ENCODE results near the gene NRG3.

The NRG3 gene

DNA sequence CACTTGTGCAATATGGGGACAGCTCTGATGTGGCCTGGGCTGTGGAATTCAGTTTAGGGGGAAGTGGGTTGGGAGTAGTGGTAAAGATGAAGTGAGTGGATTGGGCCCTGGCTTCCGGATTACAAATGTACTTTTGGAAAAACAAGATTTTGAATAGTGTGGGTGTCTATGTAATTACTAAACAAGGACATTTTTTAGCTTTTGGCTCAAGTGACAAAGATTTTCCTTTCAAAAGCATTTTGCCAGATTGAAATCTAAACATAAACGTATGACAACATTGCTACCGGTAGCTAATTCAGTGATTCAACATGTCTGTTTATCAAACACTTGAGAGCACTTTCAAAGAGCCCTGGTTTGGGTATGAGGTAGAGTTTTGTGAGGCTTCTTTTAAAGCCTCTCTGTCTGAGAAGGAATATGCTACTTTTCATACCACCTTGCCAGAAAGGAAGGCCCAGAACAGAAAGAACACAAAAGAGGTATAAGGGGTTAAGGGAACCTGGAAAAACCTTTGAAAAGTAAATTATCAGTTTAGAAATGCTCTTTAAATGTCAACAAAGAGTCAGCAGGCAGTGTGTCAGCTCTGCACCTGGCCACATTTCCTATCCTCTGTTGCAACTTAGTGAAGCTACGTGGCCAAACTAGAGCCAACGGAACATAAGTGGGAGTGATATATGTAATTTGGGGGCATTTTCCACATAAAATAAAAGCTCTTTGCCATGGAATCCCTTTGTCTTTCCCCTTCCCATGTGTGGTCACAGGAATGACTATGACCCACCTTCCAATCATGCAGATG is 516.1 kb downstream of the NRG3 start:
- Mint-ChIP-seq H3K4me3 (no peak overlapping the region), H3K27ac (no peak overlapping the region), H3K36me3 (ENCODE audit: low read depth) (no peaks in the 10 kb centered on the region), H3K9me3 (peaks cover 3% of the 10 kb centered on the region), H3K27me3 (no peaks in the 10 kb centered on the region), H3K4me1 (ENCODE audit: low read depth) (no peaks in the 10 kb centered on the region)
- no peak for DNase-seq

DNA sequence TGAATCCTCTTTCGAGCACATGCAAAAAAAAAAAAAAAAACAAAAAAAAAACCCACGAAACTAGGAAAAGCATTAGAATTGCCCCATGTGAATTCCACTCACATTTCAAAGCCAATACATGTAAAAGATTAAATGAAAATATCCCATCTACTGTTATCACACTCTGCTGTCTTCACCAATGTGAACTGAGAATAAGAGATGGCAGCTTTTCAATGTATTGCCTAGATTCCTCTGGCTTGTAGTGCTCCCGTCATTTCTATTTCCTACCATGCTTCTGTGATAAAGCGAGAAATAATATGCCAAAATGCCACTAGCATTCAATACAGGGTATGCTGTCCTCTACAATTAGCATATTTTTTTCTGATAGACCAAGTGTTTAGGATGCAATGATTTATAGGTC is 517.0 kb downstream of the NRG3 start:
- Mint-ChIP-seq H3K27ac (no peak overlapping the region), H3K27me3 (no peaks in the 10 kb centered on the region)

DNA sequence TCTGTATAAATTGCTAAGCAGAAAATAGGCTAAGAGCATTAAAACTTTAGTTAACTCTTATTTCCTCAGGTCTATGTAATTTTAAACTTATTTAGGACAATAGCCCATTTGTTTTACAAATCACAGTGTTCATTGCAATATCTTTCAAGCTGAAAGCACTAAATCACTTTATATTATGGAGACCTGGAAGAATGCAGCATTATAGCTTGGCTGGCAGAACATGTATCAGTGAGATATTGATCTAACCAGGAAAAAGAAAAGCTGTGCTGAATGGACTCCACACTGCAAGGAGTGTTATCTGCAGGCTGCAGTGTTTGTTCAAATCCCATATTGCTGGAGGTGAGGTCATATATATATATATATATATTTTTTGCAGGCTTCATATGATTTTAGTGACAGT is 517.5 kb downstream of the NRG3 start:
- peaks cover 6% of the 10 kb centered on the region for H3K9me3 Mint-ChIP-seq
- H3K4me3 Mint-ChIP-seq = no peak overlapping the region
- H3K36me3 Mint-ChIP-seq (ENCODE audit: low read depth) = no peaks in the 10 kb centered on the region
- no peaks in the 10 kb centered on the region for H3K27me3 Mint-ChIP-seq
- no peak overlapping the region for H3K27ac Mint-ChIP-seq
- no peak for DNase-seq
- H3K4me1 Mint-ChIP-seq (ENCODE audit: low read depth) = no peaks in the 10 kb centered on the region

More for the DNA sequence above, 517.0 kb downstream of the NRG3 start:
- no peaks in the 10 kb centered on the region for H3K4me1 Mint-ChIP-seq (ENCODE audit: low read depth)
- peaks cover 4% of the 10 kb centered on the region for H3K9me3 Mint-ChIP-seq
- H3K36me3 Mint-ChIP-seq (ENCODE audit: low read depth) = no peaks in the 10 kb centered on the region
- no peak overlapping the region for H3K4me3 Mint-ChIP-seq
- DNase-seq = no peak

DNA sequence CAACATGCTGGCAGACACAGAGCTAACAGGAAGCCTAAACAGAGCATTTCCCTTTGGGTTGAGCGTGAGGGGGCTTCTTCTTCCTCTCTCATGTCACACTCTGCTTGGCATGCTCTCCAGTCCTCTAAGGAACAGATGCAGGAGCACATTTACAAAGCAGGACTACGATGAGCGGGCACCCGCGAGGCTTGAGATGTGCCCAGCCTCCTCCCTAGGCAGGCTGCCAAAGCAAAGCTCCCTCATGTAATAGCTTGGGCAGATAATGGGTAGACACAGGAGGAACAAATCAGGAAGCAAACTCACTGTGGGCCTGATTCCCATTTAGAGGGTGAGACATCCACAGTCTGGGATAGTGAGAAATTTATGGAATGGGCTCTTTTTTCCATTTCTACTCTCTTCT is 519.1 kb downstream of the NRG3 start:
- H3K4me3 Mint-ChIP-seq = no peak overlapping the region
- H3K4me1 Mint-ChIP-seq (ENCODE audit: low read depth) = no peaks in the 10 kb centered on the region
- H3K9me3 Mint-ChIP-seq = peaks cover 6% of the 10 kb centered on the region
- no peak for DNase-seq
- no peaks in the 10 kb centered on the region for H3K27me3 Mint-ChIP-seq
- no peak overlapping the region for H3K27ac Mint-ChIP-seq
- H3K36me3 Mint-ChIP-seq (ENCODE audit: low read depth) = no peaks in the 10 kb centered on the region

DNA sequence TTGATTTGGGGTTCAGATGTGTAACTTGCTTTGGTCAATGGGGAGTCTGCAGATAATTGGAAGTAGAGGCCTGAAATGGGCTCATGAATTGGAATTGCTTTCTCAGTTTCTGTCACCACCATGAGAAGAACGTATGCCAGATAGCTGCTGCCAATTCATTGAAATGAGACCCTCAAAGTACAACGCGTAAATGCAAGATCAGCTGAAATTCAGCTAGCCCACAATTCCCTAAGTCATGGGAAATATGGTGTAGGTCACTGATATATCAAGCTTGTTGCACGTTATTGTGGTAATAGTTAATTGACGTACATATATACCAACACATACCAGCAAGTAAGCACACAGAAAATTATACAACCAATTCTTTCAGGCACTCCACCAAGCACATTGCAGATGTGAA is 520.0 kb downstream of the NRG3 start:
- H3K4me3 Mint-ChIP-seq = no peak overlapping the region
- H3K27ac Mint-ChIP-seq = no peak overlapping the region
- peaks cover 6% of the 10 kb centered on the region for H3K9me3 Mint-ChIP-seq
- H3K36me3 Mint-ChIP-seq (ENCODE audit: low read depth) = no peaks in the 10 kb centered on the region
- H3K4me1 Mint-ChIP-seq (ENCODE audit: low read depth) = no peaks in the 10 kb centered on the region
- no peak for DNase-seq
- no peaks in the 10 kb centered on the region for H3K27me3 Mint-ChIP-seq

DNA sequence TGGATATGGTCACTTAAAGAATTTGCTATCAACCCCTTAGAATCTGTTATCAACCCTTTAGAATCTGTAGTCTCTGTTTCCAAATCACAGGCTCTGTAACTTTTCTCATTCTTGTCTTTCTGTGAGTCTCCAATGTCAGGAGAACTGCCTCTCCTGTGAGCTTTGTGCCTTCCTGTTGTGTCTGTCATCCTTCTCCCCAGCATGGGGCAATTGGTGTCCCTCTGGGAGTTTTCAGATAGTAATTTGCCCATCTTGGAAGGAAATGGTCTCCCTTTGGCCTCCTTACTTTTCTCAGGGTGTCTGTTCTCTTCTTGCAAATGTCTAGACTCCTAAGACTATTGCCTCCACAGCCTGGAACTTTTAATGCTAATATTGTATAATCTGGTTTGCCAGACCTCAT is 521.9 kb downstream of the NRG3 start:
- no peak for DNase-seq
- Mint-ChIP-seq H3K9me3 (peaks cover 3% of the 10 kb centered on the region), H3K4me1 (ENCODE audit: low read depth) (no peaks in the 10 kb centered on the region), H3K27ac (no peak overlapping the region), H3K27me3 (no peaks in the 10 kb centered on the region), H3K4me3 (no peak overlapping the region), H3K36me3 (ENCODE audit: low read depth) (no peaks in the 10 kb centered on the region)

DNA sequence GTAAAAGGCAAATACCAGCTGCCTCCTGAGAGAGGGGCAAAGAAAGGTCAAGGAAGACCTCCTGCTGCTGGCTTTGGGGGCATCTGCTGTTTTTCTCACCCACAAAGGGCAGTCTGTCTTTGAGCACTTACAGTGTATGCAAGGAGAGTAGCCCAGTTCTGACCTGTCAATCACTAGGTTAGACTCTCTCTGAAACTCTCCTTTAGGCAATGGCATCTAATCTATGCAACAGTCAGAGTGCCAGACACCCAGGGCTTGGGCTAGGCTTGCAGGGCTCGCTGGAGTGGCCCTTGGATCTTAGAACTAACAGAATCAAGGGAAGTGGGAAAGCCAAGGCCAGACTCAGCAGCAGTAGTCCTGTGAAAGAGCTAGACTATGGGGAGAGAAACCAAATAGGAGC is 522.9 kb downstream of the NRG3 start:
- no peak overlapping the region for H3K4me3 Mint-ChIP-seq
- peaks cover 3% of the 10 kb centered on the region for H3K9me3 Mint-ChIP-seq
- DNase-seq = no peak
- no peaks in the 10 kb centered on the region for H3K27me3 Mint-ChIP-seq
- H3K4me1 Mint-ChIP-seq (ENCODE audit: low read depth) = no peaks in the 10 kb centered on the region
- no peaks in the 10 kb centered on the region for H3K36me3 Mint-ChIP-seq (ENCODE audit: low read depth)
- no peak overlapping the region for H3K27ac Mint-ChIP-seq

DNA sequence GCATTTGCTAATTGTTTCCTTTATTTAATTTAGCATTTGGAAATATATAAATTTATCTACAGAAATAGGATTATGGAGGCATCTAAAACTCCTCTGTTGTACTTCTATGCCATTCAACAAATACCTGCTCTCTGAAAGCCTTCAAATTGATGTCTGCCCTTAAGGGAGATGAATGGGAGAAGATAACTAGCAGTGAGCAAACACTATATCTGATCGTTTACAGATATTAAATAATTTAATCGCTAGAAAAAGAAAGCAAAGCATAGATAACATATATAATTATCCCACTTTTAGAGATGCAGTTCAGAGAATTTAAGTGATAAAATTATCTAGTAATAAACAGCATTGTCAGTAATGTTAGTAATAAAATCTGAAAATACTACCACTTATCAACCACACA is 524.9 kb downstream of the NRG3 start:
- no peaks in the 10 kb centered on the region for H3K27me3 Mint-ChIP-seq
- no peaks in the 10 kb centered on the region for H3K36me3 Mint-ChIP-seq (ENCODE audit: low read depth)
- H3K4me1 Mint-ChIP-seq (ENCODE audit: low read depth) = no peaks in the 10 kb centered on the region

DNA sequence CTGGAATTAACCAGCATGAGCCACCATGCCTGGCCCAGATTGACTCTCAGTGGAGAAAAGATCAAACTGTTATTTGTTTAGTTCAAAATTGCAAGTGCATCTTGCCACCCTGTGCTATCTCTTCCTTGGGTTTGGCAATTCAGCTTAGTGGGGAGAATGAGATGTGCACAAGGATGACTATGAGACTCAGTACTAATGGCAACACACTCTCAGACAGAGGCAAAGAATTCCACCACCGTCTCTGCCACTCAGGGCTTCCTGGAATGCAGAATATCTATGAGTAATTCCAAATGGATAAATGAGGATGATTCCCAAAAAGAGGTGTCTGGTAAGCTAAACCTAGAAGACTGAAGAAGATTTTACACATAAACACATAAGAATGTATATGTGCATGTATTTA is 525.8 kb downstream of the NRG3 start:
- DNase-seq = no peak
- Mint-ChIP-seq H3K27ac (no peak overlapping the region), H3K9me3 (peaks cover 7% of the 10 kb centered on the region), H3K36me3 (ENCODE audit: low read depth) (no peaks in the 10 kb centered on the region), H3K27me3 (no peaks in the 10 kb centered on the region), H3K4me3 (no peak overlapping the region), H3K4me1 (ENCODE audit: low read depth) (no peaks in the 10 kb centered on the region)

More for the DNA sequence above, 524.9 kb downstream of the NRG3 start:
- DNase-seq = no peak
- H3K9me3 Mint-ChIP-seq = peaks cover 4% of the 10 kb centered on the region
- H3K27ac Mint-ChIP-seq = no peak overlapping the region
- no peak overlapping the region for H3K4me3 Mint-ChIP-seq

DNA sequence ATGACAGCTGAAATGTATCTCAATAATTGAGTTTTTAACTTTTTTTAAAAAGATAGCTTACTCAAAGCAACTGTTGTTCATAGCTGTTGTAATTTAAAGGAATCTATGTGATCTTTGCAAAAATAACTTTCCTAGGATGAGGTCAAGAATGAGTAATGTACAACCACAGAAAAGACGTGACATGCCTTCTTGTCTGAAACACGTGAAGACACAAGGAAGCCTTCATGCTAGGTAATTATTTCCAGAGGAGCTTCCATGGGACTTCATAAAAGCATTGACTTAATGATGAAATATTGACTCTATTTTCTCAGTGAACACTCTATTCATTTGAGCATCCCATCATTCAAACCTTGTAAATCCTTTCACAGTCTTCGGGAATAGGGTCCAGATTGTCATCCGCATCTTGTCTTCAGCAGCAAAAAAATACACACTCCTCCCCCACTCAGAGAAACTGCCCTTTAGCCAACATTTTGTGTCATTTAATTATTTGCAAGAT is 528.0 kb downstream of the NRG3 start:
- Mint-ChIP-seq H3K9me3 (peaks cover 4% of the 10 kb centered on the region), H3K27me3 (no peaks in the 10 kb centered on the region), H3K27ac (no peak overlapping the region), H3K36me3 (ENCODE audit: low read depth) (no peaks in the 10 kb centered on the region), H3K4me3 (no peak overlapping the region), H3K4me1 (ENCODE audit: low read depth) (no peaks in the 10 kb centered on the region)
- DNase-seq = no peak

DNA sequence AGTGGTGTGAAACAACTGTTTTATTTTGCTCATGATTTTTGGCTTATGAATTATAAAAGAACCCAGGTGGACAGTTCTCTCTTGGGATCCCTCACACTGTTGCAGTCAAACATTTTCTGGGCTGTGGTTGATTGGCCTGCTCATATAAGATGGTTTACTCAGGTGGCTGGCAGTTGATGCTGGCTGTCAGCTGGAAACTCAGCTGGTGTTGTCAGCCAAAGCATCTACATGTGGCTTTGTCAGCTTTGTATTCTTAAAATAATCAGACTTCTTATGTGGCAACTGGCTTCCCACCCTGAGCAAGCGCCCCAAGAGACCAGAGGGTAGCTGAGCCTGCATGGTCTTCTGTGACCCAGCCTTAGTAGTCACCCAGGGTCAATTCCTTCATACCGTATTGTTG is 534.7 kb downstream of the NRG3 start:
- Mint-ChIP-seq H3K27ac (no peak overlapping the region), H3K27me3 (no peaks in the 10 kb centered on the region), H3K4me3 (no peak overlapping the region), H3K9me3 (peaks cover 9% of the 10 kb centered on the region), H3K36me3 (ENCODE audit: low read depth) (no peaks in the 10 kb centered on the region), H3K4me1 (ENCODE audit: low read depth) (no peaks in the 10 kb centered on the region)
- DNase-seq = no peak

DNA sequence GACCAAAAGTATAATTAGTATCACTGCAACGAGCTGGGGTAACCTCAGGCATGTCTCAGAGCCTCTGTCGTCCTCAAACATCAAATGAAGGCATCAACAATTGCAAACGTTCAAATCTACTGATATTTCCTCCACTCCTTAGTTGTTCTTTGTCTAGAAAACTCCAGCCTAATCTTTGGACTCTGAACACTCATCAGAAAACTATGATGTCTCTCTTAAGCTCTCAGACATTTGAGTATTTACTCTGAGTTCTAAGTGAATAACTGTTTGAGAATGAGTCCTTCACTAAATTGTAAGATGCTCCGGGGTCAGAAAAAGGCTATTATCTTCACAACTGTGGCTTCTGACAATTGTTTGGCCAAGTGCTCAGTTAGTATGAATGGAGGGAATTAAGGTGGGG is 536.4 kb downstream of the NRG3 start:
- Mint-ChIP-seq H3K4me1 (ENCODE audit: low read depth) (no peaks in the 10 kb centered on the region), H3K9me3 (peaks cover 5% of the 10 kb centered on the region), H3K27me3 (no peaks in the 10 kb centered on the region), H3K27ac (no peak overlapping the region), H3K4me3 (no peak overlapping the region), H3K36me3 (ENCODE audit: low read depth) (no peaks in the 10 kb centered on the region)
- DNase-seq = no peak

DNA sequence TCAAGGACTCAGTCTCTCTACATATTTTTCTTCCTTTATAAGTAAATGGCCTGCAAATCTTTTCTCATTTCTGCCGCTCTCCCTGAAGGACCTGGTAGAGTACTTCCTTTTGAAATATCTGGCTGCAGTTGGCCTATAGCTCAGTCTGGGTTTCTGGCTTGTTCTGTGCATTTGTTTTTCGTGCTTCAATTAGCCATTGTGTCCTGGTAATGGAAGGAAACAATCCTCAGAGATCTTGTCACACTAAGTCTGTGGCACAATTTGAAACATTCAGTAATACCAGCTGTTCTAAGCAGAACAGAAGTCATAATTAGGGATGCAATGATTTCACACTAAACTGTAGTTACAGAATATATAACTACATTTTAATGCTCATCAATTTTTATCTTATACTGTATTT is 545.0 kb downstream of the NRG3 start:
- Mint-ChIP-seq H3K27ac (no peak overlapping the region), H3K27me3 (no peaks in the 10 kb centered on the region), H3K4me1 (ENCODE audit: low read depth) (no peaks in the 10 kb centered on the region), H3K36me3 (ENCODE audit: low read depth) (no peaks in the 10 kb centered on the region), H3K9me3 (peaks cover 4% of the 10 kb centered on the region), H3K4me3 (no peak overlapping the region)
- no peak for DNase-seq

DNA sequence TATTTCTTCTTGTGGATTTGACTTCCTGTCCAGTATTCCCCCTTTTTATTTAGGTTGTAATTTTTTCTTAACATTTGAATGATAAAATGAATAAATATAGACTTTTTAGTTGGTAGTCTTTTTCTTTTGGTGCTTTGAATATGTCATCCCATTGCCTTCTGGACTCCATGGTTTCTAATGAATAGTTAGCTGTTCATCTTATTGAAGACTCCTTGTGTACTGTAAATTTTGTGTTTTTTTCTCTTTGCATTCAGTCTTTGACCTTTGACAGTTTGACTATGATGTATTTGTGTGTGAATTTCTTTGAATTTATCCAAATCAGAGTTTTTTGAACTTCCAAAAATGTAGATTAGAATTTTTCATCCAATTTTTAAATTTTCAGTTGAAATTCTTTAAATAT is 554.3 kb downstream of the NRG3 start:
- Mint-ChIP-seq H3K4me1 (ENCODE audit: low read depth) (no peaks in the 10 kb centered on the region), H3K27ac (no peak overlapping the region), H3K36me3 (ENCODE audit: low read depth) (no peaks in the 10 kb centered on the region), H3K9me3 (peaks cover 34% of the 10 kb centered on the region), H3K27me3 (no peaks in the 10 kb centered on the region), H3K4me3 (no peak overlapping the region)
- DNase-seq = no peak

DNA sequence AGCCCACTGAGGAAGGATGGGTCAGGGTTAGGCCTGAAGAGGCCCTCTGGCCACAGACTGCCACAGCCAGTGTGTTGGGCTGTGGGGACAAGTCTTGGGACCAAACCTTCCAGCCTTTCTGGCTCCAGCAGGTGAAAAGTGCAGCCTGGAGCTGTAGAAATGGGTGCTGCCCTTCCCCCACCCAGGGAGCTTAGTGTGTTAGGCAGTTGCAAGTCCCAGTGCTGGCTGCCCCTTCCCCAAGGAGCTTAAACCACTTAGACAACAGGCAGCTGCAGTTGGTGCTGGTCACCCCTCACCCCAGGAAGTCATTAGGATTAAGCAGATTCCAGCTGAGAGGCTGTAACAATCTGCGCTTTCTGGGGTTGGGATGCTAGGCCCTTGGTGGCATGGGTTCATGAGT is 563.3 kb downstream of the NRG3 start:
- Mint-ChIP-seq H3K9me3 (peaks cover 8% of the 10 kb centered on the region), H3K27ac (no peak overlapping the region), H3K27me3 (no peaks in the 10 kb centered on the region), H3K4me1 (ENCODE audit: low read depth) (no peaks in the 10 kb centered on the region), H3K36me3 (ENCODE audit: low read depth) (no peaks in the 10 kb centered on the region), H3K4me3 (no peak overlapping the region)
- no peak for DNase-seq

DNA sequence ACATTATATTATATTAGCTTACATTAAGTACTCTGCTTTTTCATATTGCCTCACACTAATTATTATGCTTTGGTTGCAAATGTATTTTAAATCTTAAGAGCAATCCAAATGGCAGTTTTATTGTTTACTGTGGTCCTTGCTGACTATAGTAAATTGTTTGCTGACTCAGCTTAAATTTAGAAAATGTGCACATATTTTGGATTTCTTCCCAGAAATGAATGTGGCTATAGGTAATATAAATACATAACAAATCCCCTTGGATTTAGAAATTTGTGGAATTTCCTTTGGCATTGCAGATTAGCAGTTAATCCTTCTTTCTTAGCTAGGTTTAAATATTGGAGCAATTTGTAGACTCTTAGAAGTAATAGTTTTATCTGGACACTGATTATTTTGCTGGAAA is 565.8 kb downstream of the NRG3 start:
- Mint-ChIP-seq H3K4me3 (no peak overlapping the region), H3K36me3 (ENCODE audit: low read depth) (no peaks in the 10 kb centered on the region), H3K9me3 (peaks cover 10% of the 10 kb centered on the region), H3K4me1 (ENCODE audit: low read depth) (no peaks in the 10 kb centered on the region), H3K27ac (no peak overlapping the region), H3K27me3 (no peaks in the 10 kb centered on the region)
- no peak for DNase-seq
